Loucy (cell line): ENCODE data around the gene ELN.
"Not testable (repeated sequence)": the region's sequence is repeated elsewhere in the genome, so short reads cannot be mapped to it uniquely, and the experiment has no call there.

ENCODE experiments used
- EZH2phosphoT487 ChIP-seq: fragments of 200-600 bp; IDR thresholded peaks from 2 replicates; pipeline ENCODE4 v1.6.1; 2018; ENCODE audit warnings: antibody characterized with exemption, mild to moderate bottlenecking, moderate library complexity, borderline replicate concordance
- TF ChIP-seq, protein P1 (sequence below): fragments of 200-600 bp; sonication (generic); conservative IDR thresholded peaks from 2 replicates; pipeline ENCODE4 v1.5.1; 2014; ENCODE audit warnings: mild to moderate bottlenecking, antibody characterized with exemption, low read length

DNA sequence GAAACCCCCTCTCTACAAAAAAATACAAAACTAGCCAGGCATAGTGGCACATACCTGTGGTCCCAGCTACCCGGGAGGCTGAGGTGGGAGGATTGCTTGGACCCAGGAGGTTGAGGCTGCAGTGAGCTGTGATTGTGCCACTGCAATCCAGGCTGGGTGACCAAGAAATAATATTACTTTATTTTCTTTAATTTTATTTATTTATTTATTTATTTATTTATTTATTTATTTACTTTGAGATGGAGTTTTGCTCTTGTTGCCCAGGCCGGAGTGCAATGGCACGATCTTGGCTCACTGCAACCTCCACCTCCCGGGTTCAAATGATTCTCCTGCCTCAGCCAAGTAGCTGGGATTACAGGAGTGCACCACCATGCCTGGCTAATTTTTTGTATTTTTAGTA lies 16.6 kb upstream of the ELN start:
- not testable (repeated sequence) for TF ChIP-seq EZH2phosphoT487
- TF ChIP-seq, protein P1, sequence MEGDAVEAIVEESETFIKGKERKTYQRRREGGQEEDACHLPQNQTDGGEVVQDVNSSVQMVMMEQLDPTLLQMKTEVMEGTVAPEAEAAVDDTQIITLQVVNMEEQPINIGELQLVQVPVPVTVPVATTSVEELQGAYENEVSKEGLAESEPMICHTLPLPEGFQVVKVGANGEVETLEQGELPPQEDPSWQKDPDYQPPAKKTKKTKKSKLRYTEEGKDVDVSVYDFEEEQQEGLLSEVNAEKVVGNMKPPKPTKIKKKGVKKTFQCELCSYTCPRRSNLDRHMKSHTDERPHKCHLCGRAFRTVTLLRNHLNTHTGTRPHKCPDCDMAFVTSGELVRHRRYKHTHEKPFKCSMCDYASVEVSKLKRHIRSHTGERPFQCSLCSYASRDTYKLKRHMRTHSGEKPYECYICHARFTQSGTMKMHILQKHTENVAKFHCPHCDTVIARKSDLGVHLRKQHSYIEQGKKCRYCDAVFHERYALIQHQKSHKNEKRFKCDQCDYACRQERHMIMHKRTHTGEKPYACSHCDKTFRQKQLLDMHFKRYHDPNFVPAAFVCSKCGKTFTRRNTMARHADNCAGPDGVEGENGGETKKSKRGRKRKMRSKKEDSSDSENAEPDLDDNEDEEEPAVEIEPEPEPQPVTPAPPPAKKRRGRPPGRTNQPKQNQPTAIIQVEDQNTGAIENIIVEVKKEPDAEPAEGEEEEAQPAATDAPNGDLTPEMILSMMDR = not testable (repeated sequence)
